Rectal smooth muscle tissue (tissue), 1 donor: Measurements from ENCODE around the gene ARTN.
A peak's percentile ranks its signal among the peaks of the same experiment; 100 is the strongest.

ENCODE experiments used
- H3K27ac ChIP-seq: one replicate; pipeline ENCODE4 v1.7.0; 2013; ENCODE audit warnings: low read depth, low read length, inconsistent platforms
- H3K27me3 ChIP-seq: one replicate; pipeline ENCODE4 v1.7.0; 2013; ENCODE audit warnings: low read length; ENCODE audit not compliant: control insufficient read depth, insufficient read depth
- H3K36me3 ChIP-seq: one replicate; pipeline ENCODE4 v1.7.0; 2013; ENCODE audit warnings: low read length; ENCODE audit not compliant: control insufficient read depth, insufficient read depth
- H3K4me1 ChIP-seq: one replicate; pipeline ENCODE4 v1.7.0; 2013; ENCODE audit warnings: low read length; ENCODE audit not compliant: control insufficient read depth, insufficient read depth
- H3K4me3 ChIP-seq: one replicate; pipeline ENCODE4 v1.7.0; 2013; ENCODE audit warnings: low read length
- H3K9ac ChIP-seq: one replicate; pipeline ENCODE4 v1.7.0; 2013; ENCODE audit warnings: low read length

ARTN gene, protein sequence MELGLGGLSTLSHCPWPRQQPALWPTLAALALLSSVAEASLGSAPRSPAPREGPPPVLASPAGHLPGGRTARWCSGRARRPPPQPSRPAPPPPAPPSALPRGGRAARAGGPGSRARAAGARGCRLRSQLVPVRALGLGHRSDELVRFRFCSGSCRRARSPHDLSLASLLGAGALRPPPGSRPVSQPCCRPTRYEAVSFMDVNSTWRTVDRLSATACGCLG

DNA sequence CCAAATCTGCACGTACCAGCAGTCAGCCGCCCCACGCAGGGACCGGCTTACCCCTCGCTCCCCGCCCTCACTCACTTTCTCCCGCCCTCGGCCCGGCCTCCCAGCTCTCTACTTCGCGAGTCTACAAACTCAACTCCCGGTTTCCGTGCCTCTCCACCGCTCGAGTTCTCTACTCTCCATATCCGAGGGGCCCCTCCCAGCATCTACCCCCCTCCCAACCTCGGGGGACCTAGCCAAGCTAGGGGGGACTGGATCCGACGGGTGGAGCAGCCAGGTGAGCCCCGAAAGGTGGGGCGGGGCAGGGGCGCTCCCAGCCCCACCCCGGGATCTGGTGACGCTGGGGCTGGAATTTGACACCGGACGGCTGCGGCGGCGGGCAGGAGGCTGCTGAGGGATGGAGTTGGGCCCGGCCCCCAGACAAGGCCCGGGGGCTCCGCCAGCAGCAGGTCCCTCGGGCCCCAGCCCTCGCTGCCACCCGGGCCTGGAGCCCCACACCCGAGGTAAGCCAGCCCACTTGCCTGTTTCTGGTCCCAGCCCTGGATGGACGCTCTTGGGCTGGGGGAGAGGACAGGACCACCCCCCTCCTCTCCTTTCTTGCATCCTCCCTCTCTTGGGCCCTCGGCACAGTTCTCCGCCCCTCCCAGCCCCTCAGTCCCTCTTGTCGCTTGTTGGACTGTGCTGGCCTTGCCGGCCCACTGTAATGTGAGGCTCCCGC, at the start of gene ARTN:
TSS of gene ARTN (plus strand) at position 416 of the 715 bp plus-strand sequence. CDS start 1,856 bp downstream, outside the sequence.
- H3K4me3 ChIP-seq, result peak within 1 kb of the TSS; percentile 49
- H3K4me1 ChIP-seq, result peaks cover 3% of the 10 kb centered on the region
- no peak within 1 kb of the TSS for H3K9ac ChIP-seq
- no peaks in the 10 kb centered on the region for H3K36me3 ChIP-seq
- no peaks in the 10 kb centered on the region for H3K27me3 ChIP-seq
- no peak within 1 kb of the TSS for H3K27ac ChIP-seq

DNA sequence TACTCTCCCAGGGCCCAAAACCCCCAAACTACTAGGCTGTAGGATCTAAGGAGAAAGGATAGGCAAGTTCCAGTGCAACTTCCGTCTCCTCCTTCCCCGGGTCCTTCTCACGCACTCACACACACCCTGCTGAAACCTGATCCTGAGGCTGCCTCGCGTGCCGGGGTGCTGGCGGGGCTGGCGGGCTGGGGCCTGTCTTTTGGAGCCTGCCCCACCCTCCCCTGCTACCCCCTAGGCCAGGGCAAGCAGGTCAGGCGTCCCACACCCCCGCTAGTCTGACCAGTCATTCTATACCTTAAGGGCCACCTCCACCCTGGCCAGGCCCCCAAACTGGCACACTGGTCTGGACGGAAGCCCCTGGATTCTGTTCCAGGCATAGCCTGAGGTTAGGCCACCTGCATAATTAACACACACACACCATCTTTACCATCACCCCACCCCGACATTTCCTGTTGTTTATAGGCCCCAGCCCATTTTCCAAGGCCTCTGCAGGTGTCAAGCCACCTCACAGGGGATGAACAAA, 48.3 kb upstream of the ARTN start:
- no peaks in the 10 kb centered on the region for H3K36me3 ChIP-seq
- no peak overlapping the region for H3K9ac ChIP-seq
- no peaks in the 10 kb centered on the region for H3K27me3 ChIP-seq
- H3K4me1 ChIP-seq, result no peaks in the 10 kb centered on the region
- H3K27ac ChIP-seq, result no peak overlapping the region
- H3K4me3 ChIP-seq, result no peak overlapping the region

DNA sequence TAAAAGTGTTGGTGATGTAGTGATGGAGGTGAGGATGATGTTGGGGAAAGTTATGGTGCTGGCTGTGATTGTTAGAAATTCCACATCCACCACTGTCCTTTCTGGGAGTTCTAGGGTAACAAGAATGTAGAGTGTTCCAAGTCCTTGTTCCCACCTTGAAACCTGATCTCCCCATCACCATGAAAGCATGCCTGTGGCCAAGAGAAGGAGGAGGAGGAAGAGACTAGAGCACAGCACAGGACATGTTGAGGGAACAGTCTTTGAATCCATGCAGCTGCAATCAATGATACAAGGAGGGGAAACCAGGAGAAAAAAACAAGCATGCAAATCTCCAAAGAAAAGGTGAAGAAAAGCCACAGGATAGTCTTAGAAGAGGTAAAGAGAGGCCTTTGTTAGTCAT, 45.9 kb upstream of the ARTN start:
- Histone ChIP-seq H3K4me1 (no peaks in the 10 kb centered on the region), H3K27ac (no peak overlapping the region), H3K4me3 (no peak overlapping the region), H3K36me3 (no peaks in the 10 kb centered on the region), H3K9ac (no peak overlapping the region), H3K27me3 (no peaks in the 10 kb centered on the region)

- Histone ChIP-seq H3K36me3 (peaks cover under 1% of the 10 kb centered on the region), H3K27ac (no peak overlapping the region), H3K4me3 (no peak overlapping the region), H3K4me1 (no peaks in the 10 kb centered on the region), H3K27me3 (no peaks in the 10 kb centered on the region), H3K9ac (no peak overlapping the region)
These were observed 42.8 kb upstream of the ARTN start for GRCh38 chr1:43890815-43891214.

DNA sequence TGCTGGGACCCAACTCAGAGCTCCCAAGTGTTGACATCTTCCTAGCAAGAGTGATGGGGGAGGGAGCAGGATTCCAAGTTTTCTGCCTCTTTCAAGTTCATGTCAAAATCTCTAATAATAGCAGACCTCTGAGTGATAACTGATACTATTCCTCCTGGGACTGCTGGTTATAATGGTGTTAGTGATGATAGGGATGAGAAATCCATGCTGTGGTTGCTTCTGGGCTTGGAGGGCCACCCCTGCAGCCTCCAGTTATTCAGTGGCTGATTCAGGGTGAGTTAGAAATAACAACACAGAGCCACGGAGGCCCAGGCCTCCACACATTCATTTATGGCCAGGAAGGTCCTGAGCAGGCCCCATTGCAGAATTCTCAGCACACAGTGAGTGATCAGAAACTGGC, 40.6 kb upstream of the ARTN start:
- Histone ChIP-seq H3K4me3 (no peak overlapping the region), H3K27me3 (no peaks in the 10 kb centered on the region), H3K4me1 (no peaks in the 10 kb centered on the region), H3K27ac (no peak overlapping the region), H3K9ac (no peak overlapping the region), H3K36me3 (peaks cover 2% of the 10 kb centered on the region)

GRCh38 chr1:43898981-43899380, 34.6 kb upstream of the ARTN start:
- Histone ChIP-seq H3K36me3 (peaks cover 2% of the 10 kb centered on the region), H3K27me3 (no peaks in the 10 kb centered on the region), H3K4me1 (no peaks in the 10 kb centered on the region), H3K27ac (no peak overlapping the region), H3K4me3 (no peak overlapping the region), H3K9ac (no peak overlapping the region)

DNA sequence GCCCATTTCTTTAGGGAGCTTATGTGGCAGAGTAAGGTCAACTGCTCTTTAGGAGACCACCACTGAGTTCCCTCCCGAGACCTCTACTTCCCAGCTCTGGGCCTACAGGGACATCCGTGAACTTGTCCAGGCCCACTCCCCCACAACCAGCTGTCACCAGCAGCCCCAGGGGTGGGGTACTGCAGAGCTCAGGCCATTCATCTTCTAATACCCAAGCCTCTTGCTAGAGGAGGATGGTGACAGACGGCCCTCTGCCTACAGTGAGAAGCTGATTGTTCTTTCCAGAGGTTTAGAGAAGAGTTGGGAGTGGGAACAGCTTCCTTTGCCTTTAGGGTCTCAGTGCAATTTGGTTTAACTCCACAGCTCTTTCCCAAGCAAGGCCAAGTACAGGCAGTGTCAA, 33.2 kb upstream of the ARTN start:
- no peaks in the 10 kb centered on the region for H3K27me3 ChIP-seq
- H3K9ac ChIP-seq, result no peak overlapping the region
- no peaks in the 10 kb centered on the region for H3K4me1 ChIP-seq
- no peak overlapping the region for H3K4me3 ChIP-seq
- H3K36me3 ChIP-seq, result peaks cover 2% of the 10 kb centered on the region
- no peak overlapping the region for H3K27ac ChIP-seq

GRCh38 chr1:43901196-43901961, 32.2 kb upstream of the ARTN start:
- no peaks in the 10 kb centered on the region for H3K4me1 ChIP-seq
- no peak overlapping the region for H3K9ac ChIP-seq
- H3K27ac ChIP-seq, result no peak overlapping the region
- no peaks in the 10 kb centered on the region for H3K27me3 ChIP-seq
- no peak overlapping the region for H3K4me3 ChIP-seq
- H3K36me3 ChIP-seq, result no peaks in the 10 kb centered on the region

GRCh38 chr1:43902058-43902831, 31.4 kb upstream of the ARTN start:
- Histone ChIP-seq H3K27ac (no peak overlapping the region), H3K4me1 (no peaks in the 10 kb centered on the region), H3K4me3 (no peak overlapping the region), H3K9ac (no peak overlapping the region), H3K36me3 (no peaks in the 10 kb centered on the region), H3K27me3 (no peaks in the 10 kb centered on the region)

- Histone ChIP-seq H3K4me1 (no peaks in the 10 kb centered on the region), H3K4me3 (no peak overlapping the region), H3K27ac (no peak overlapping the region), H3K9ac (no peak overlapping the region), H3K27me3 (no peaks in the 10 kb centered on the region), H3K36me3 (peaks cover 2% of the 10 kb centered on the region)
These were observed 28.7 kb upstream of the ARTN start for GRCh38 chr1:43904660-43905551.

DNA sequence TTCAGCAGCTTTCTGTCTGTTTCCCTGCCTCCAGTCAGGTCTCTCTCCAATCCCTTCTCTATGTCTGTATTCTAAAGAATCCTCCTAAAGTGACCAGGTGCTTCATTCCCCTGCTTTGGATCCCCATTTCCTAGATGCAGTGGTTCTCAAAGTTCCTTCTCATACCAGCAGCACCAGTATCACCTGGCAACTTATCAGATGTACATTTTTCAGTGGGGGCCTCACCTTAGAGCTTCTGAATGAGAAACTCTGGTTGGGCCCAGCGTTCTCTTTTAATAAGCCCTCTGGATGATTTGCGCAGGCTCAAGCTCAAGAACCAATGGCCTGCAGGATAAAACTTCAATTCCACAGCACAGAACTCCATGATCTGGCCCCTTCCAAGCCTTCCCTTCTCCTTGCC, 25.4 kb upstream of the ARTN start:
- no peak overlapping the region for H3K27ac ChIP-seq

More for the DNA sequence above, 25.4 kb upstream of the ARTN start:
- Histone ChIP-seq H3K4me1 (peaks cover 10% of the 10 kb centered on the region), H3K4me3 (no peak overlapping the region), H3K9ac (no peak overlapping the region), H3K27me3 (no peaks in the 10 kb centered on the region), H3K36me3 (peaks cover 2% of the 10 kb centered on the region)
